Measurements from ENCODE around the gene PLSCR1. TPM values are rescaled to one million over a fixed set of nuclear protein-coding genes. Genes with fewer than 3 reads are reported as not detected.

The PLSCR1 gene
- total and polyA plus RNA-seq, 5 donors: 20.8 to 66.9 (median 32.7) TPM

DNA sequence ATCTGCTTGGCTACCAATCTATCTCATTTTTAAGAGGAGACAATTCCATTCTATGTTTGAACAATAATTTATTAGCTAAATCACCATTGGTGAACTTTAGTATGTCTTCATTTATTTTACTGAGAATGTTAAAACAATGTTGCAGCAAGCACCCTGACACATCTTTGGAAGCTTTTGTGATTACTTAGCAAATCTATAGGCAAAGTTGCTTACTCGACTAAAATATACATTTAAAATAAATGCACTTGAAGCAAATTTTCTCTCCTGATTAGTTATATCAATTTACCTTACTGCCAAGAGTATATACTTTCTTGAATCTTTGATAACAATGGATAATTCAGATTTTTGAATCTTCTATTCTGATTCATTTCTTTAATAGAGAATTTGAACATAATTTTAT lies 29.8 kb upstream of the PLSCR1 start:
- H3K27me3 ChIP-seq (ENCODE audit: control insufficient read depth, insufficient read depth): no peaks in the 10 kb centered on the region
- H3K9me3 ChIP-seq (ENCODE audit: control insufficient read depth, low read length): no peaks in the 10 kb centered on the region
- no peak overlapping the region for H3K27ac ChIP-seq (ENCODE audit: low read length)
- H3K4me1 ChIP-seq (ENCODE audit: control insufficient read depth, insufficient read depth, low read length): no peaks in the 10 kb centered on the region
- intact Hi-C loops (cut with DNase I): loop anchor here in 3 of 4 donors (10.0 kb wide), 2 partner anchors 239 to 369 kb away; no protein-coding TSS in a partner anchor
- ATAC-seq: no peak
- WGBS: 76% methylated on average over 1 of the region's 1 CpG
- H3K4me3 ChIP-seq (ENCODE audit: low read length): no peak overlapping the region
- no peak for DNase-seq

DNA sequence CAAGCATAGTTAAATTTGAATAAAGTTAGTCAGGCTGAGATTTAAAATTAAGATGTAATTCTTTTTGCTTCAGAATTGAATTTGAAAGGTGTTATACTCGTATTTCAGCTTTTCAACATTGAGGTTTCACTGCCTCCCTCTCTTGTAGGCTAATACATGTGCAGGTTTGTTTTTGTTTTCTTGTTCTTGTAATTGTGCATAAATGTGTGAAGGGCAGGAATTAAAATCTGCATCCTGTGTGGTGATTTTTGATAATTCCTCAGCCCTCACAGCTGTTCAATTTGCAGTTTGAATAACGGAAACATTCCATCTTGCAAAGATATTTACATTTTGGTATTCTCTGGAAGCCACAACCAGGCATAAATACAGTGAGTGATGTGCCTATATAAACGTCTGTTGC lies 24.9 kb upstream of the PLSCR1 start:
- H3K4me3 ChIP-seq (ENCODE audit: low read length): no peak overlapping the region
- intact Hi-C loops (cut with DNase I): no loop called here
- ATAC-seq (no peak), DNase-seq (no peak)
- 42% methylated on average over 3 of the region's 3 CpGs for WGBS
- no peak overlapping the region for H3K27ac ChIP-seq (ENCODE audit: low read length)
- no peaks in the 10 kb centered on the region for H3K9me3 ChIP-seq (ENCODE audit: control insufficient read depth, low read length)
- H3K27me3 ChIP-seq (ENCODE audit: control insufficient read depth, insufficient read depth): no peaks in the 10 kb centered on the region
- H3K4me1 ChIP-seq (ENCODE audit: control insufficient read depth, insufficient read depth, low read length): no peaks in the 10 kb centered on the region

DNA sequence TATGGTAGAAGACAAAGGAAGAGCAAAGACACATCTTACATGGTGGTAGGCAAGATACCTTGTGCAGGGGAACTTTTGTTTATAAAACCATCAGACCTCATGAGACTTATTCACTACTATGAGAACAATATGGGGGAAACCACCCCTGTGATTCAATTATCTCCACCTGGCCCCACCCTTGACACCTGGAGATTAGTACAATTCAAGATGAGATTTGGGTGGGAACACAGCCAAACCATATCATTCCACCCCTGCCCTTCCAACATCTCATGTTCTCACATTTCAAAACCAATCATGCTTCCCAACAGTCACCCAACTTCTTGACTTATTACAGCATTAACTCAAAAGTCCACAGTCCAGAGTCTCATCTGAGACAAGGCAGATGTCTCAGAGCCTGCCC lies 21.7 kb upstream of the PLSCR1 start:
- H3K4me3 ChIP-seq (ENCODE audit: low read length): no peak overlapping the region
- H3K27me3 ChIP-seq (ENCODE audit: control insufficient read depth, insufficient read depth): no peaks in the 10 kb centered on the region
- ATAC-seq (no peak), DNase-seq (no peak)
- intact Hi-C loops (cut with DNase I): no loop called here
- H3K27ac ChIP-seq (ENCODE audit: low read length): no peak overlapping the region
- H3K9me3 ChIP-seq (ENCODE audit: control insufficient read depth, low read length): no peaks in the 10 kb centered on the region
- H3K4me1 ChIP-seq (ENCODE audit: control insufficient read depth, insufficient read depth, low read length): no peaks in the 10 kb centered on the region

DNA sequence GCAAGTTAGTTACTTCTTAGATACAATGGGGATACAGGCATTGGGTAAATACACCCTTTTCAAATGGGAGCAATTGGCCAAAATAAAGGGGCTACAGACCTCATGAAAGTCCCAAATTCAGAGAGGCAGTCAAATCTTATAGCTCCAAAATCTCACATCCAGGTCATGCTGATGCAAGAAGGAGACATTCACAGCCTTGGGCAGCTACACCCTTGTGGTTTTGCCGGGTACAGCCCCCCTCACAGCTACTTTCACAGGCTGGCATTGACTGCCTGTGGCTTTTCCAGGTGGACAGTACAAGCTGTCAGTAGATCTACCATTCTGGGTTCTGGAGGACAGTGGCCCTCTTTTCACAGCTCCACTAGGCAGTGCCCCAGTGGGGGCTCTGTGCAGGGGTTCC lies 17.5 kb upstream of the PLSCR1 start:
- no peak overlapping the region for H3K4me3 ChIP-seq (ENCODE audit: low read length)
- no peaks in the 10 kb centered on the region for H3K27me3 ChIP-seq (ENCODE audit: control insufficient read depth, insufficient read depth)
- H3K27ac ChIP-seq (ENCODE audit: low read length): no peak overlapping the region
- ATAC-seq: no peak
- no peak for DNase-seq
- 88% methylated on average over 1 of the region's 1 CpG for WGBS
- no peaks in the 10 kb centered on the region for H3K4me1 ChIP-seq (ENCODE audit: control insufficient read depth, insufficient read depth, low read length)
- intact Hi-C loops (cut with DNase I): no loop called here
- no peaks in the 10 kb centered on the region for H3K9me3 ChIP-seq (ENCODE audit: control insufficient read depth, low read length)

DNA sequence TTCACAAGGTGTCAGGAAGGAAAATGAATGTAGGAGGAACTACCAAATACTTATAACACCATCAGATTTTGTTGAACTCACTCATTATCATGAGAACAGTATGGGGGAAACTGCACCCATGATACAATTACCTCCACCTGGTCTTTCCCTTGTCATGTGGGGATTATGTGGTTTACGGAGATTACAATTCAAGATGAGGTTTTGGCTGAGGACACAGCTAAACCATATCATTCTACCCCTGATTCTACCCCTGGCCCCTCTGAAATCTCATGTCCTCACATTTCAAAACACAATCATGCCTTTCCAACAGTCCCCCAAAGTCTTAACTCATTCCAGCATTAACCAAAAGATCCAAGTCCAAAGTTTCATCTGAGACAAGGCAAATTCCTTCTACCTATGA lies 17.1 kb upstream of the PLSCR1 start:
- ATAC-seq (no peak), DNase-seq (no peak)
- Histone ChIP-seq H3K27me3 (ENCODE audit: control insufficient read depth, insufficient read depth) (no peaks in the 10 kb centered on the region), H3K9me3 (ENCODE audit: control insufficient read depth, low read length) (no peaks in the 10 kb centered on the region), H3K4me1 (ENCODE audit: control insufficient read depth, insufficient read depth, low read length) (no peaks in the 10 kb centered on the region), H3K27ac (ENCODE audit: low read length) (no peak overlapping the region), H3K4me3 (ENCODE audit: low read length) (no peak overlapping the region)
- intact Hi-C loops (cut with DNase I): no loop called here
- WGBS: 93% methylated on average over 1 of the region's 1 CpG

DNA sequence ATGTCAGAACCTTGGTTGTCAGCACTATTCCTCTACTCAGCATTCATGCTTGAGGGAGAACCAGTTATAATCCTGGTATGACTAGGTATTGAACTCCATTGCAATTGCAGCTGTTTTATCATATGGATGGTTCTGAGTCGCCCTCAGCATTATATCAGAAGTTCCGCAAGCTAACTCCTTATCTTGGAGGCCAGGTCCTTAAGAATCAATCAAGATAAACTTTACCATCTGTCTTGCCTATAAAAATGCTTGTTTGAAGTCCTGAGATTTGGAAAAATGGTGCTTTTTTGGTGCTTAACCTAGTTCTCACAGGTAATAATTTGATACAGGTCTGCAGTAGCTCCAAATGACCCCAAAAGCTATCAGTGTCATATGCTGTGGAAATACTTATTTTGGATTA lies 16.3 kb upstream of the PLSCR1 start:
- H3K27ac ChIP-seq (ENCODE audit: low read length): no peak overlapping the region
- WGBS: 80% methylated on average over 2 of the region's 2 CpGs
- no peak for DNase-seq
- intact Hi-C loops (cut with DNase I): no loop called here
- no peaks in the 10 kb centered on the region for H3K9me3 ChIP-seq (ENCODE audit: control insufficient read depth, low read length)
- ATAC-seq: no peak
- no peaks in the 10 kb centered on the region for H3K27me3 ChIP-seq (ENCODE audit: control insufficient read depth, insufficient read depth)
- H3K4me3 ChIP-seq (ENCODE audit: low read length): no peak overlapping the region
- no peaks in the 10 kb centered on the region for H3K4me1 ChIP-seq (ENCODE audit: control insufficient read depth, insufficient read depth, low read length)

DNA sequence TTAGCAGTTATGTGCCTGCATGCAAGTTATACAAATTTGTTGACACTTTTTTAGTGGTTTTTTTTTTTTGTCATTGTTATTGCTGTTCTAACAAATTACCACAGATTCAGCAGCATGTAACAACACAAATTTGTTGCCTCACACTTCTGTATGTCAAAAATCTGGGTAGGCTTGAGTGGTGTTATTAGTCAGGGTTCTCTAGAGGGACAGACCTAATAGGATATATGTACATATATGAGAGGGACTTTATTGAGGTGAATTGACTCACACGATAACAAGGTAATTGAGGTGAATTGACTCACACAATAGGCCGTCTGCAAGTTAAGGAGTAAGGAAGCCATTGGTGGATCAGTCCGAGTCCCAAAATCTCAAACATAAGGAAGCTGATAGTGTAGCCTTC lies 15.0 kb upstream of the PLSCR1 start:
- DNase-seq: no peak
- no peak overlapping the region for H3K27ac ChIP-seq (ENCODE audit: low read length)
- H3K9me3 ChIP-seq (ENCODE audit: control insufficient read depth, low read length): no peaks in the 10 kb centered on the region
- H3K27me3 ChIP-seq (ENCODE audit: control insufficient read depth, insufficient read depth): no peaks in the 10 kb centered on the region
- no peak overlapping the region for H3K4me3 ChIP-seq (ENCODE audit: low read length)
- H3K4me1 ChIP-seq (ENCODE audit: control insufficient read depth, insufficient read depth, low read length): no peaks in the 10 kb centered on the region
- intact Hi-C loops (cut with DNase I): no loop called here
- no peak for ATAC-seq
- 98% methylated on average over 3 of the region's 3 CpGs for WGBS

DNA sequence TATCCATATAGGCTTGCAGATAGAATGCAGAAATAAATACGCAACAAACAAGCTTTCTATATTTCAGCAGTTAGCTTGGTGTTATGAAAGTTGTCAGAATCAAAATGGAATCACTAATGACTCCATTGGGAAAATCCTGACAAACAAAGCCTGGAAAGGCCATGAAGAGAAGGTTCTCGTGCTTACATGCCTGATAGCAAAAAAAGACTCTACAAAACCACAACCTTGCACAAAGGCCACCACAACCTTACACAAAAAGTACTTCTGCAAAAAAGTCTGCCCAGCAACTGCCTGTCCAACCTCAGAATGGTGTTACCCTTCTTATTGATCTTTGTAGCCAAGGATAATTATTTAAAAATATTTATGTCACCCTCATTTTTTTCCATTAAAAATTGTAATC lies 14.4 kb upstream of the PLSCR1 start:
- ATAC-seq (no peak), DNase-seq (no peak)
- H3K27me3 ChIP-seq (ENCODE audit: control insufficient read depth, insufficient read depth): no peaks in the 10 kb centered on the region
- no peaks in the 10 kb centered on the region for H3K4me1 ChIP-seq (ENCODE audit: control insufficient read depth, insufficient read depth, low read length)
- H3K9me3 ChIP-seq (ENCODE audit: control insufficient read depth, low read length): no peaks in the 10 kb centered on the region
- no peak overlapping the region for H3K4me3 ChIP-seq (ENCODE audit: low read length)
- no peak overlapping the region for H3K27ac ChIP-seq (ENCODE audit: low read length)
- intact Hi-C loops (cut with DNase I): no loop called here
- WGBS: 76% methylated on average over 2 of the region's 2 CpGs

DNA sequence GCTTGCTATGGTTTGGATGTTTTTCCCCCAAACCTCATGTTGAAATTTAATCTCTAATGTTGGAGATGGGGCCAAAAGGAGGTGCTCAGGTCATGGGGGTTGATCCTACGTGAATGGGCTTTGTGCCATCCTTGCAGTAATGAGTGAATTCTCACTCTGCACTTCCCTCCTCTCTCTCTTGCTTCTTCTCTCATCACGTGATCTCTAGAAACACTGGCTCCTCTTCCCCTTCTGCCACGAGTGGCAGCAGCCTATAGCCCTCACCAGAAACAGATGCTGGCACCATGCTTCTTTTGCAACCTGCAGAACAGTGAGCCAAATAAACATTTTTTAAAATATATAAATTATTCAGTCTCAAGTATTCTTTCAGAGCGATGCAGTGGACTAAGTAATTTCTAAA lies 13.3 kb upstream of the PLSCR1 start:
- ATAC-seq (no peak), DNase-seq (no peak)
- Histone ChIP-seq H3K27ac (ENCODE audit: low read length) (no peak overlapping the region), H3K4me1 (ENCODE audit: control insufficient read depth, insufficient read depth, low read length) (no peaks in the 10 kb centered on the region), H3K9me3 (ENCODE audit: control insufficient read depth, low read length) (no peaks in the 10 kb centered on the region), H3K4me3 (ENCODE audit: low read length) (no peak overlapping the region), H3K27me3 (ENCODE audit: control insufficient read depth, insufficient read depth) (no peaks in the 10 kb centered on the region)
- 80% methylated on average over 4 of the region's 4 CpGs for WGBS
- intact Hi-C loops (cut with DNase I): no loop called here

DNA sequence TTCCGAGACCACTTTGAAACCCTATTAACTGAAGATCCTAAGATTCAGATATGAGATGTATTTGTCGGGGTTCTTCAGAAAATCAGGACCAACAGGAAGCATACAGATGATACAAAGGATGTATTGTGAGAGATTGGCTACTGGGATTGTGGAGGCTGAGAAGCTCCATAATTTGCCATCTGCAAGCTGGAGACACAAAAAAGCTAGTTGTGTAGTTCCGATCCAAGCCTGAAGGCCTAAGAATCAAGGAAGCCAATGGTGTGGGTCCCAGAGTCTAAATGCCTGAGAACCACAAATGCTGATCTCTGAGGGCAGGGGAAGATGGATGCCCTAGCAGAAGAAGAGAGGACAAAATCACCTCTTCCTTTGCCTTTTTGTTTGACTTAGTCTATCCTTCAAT lies 10.9 kb upstream of the PLSCR1 start:
- intact Hi-C loops (cut with DNase I): no loop called here
- Histone ChIP-seq H3K27me3 (ENCODE audit: control insufficient read depth, insufficient read depth) (no peaks in the 10 kb centered on the region), H3K4me1 (ENCODE audit: control insufficient read depth, insufficient read depth, low read length) (no peaks in the 10 kb centered on the region), H3K9me3 (ENCODE audit: control insufficient read depth, low read length) (no peaks in the 10 kb centered on the region), H3K4me3 (ENCODE audit: low read length) (no peak overlapping the region), H3K27ac (ENCODE audit: low read length) (no peak overlapping the region)
- DNase-seq (no peak), ATAC-seq (no peak)
- WGBS: 93% methylated on average over 3 of the region's 3 CpGs

DNA sequence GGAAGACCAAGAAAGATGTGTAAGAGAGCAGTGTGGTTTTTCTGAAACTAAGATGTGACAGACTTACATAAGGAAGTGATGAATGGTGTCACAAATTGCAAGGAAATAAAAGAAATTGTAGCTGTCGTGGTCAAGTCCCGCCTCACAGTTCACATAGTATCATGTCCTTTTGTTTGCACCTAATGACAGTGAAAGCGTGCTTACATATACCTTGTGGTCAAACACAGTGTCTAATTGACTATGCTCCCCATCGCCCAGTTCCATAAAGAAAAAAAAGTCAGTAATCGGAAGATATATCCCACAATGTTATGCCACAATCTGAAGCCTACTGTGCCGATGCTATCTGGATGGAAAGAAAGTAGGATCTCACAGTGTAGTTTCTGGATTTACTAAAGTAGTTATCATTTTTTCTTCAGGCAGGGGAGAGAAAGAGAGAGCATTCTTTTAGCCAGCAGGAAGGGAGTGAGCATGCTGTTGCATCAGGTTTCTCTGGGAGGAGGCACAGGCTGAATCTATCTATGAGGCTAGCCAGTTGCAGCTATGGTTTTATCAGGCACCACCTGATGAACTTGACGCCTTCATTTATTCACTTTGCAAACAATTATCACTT lies 9.8 kb upstream of the PLSCR1 start:
- intact Hi-C loops (cut with DNase I): no loop called here
- WGBS: 84% methylated on average over 7 of the region's 7 CpGs

More for the DNA sequence above, 9.8 kb upstream of the PLSCR1 start:
- Histone ChIP-seq H3K9me3 (ENCODE audit: control insufficient read depth, low read length) (no peaks in the 10 kb centered on the region), H3K27me3 (ENCODE audit: control insufficient read depth, insufficient read depth) (no peaks in the 10 kb centered on the region), H3K4me1 (ENCODE audit: control insufficient read depth, insufficient read depth, low read length) (no peaks in the 10 kb centered on the region), H3K4me3 (ENCODE audit: low read length) (no peak overlapping the region), H3K27ac (ENCODE audit: low read length) (no peak overlapping the region)
- ATAC-seq (no peak), DNase-seq (no peak)
